ENCODE measurements around the gene ZNF385D.
A peak's percentile ranks its signal among the peaks of the same experiment; 100 is the strongest.

The ZNF385D gene

DNA sequence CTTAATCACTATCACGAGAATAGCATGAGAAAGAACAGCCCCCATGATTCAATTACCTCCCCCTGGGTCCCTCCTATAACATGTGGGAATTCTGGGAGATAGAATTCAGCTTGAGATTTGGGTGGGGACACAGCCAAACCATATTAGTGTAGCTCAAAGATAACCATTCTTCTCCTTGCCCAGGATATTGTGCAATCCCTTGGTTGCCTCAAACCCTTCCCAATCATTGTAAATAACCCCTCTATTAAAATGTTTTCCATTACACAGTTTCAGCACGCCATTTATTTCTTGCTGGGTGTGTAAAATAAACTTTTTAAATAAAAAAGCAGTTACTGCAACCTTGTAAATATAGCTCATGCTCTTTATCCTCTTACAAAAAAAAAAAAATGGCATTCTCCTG lies 47.7 kb downstream of the ZNF385D start:
- no peak for DNase-seq (ENCODE audit: low read depth in 1 of 2, low spot score in 1 of 2)
- in situ Hi-C loops (cut with HindIII; ENCODE audit: low pct_unique_long_range_greater_than_20kb, low sequenced_read_pairs), result no loop called here
- no peak for TF ChIP-seq JUND (IDR thresholded peaks at IDR 0.05; ENCODE audit: low read depth)

- in situ Hi-C loops (cut with HindIII; ENCODE audit: low pct_unique_long_range_greater_than_20kb, low sequenced_read_pairs), result no loop called here
- TF ChIP-seq JUND (IDR thresholded peaks at IDR 0.05; ENCODE audit: low read depth), result no peak
- DNase-seq (ENCODE audit: low read depth in 1 of 2, low spot score in 1 of 2), result no peak
Measured at GRCh38 chr3:21697707-21698106, 53.3 kb downstream of the ZNF385D start.

GRCh38 chr3:21694506-21694905 lies 56.5 kb downstream of the ZNF385D start:
- in situ Hi-C loops (cut with HindIII; ENCODE audit: low pct_unique_long_range_greater_than_20kb, low sequenced_read_pairs), result no loop called here
- DNase-seq (ENCODE audit: low read depth in 1 of 2, low spot score in 1 of 2), result no peak
- no peak for TF ChIP-seq JUND (IDR thresholded peaks at IDR 0.05; ENCODE audit: low read depth)

DNA sequence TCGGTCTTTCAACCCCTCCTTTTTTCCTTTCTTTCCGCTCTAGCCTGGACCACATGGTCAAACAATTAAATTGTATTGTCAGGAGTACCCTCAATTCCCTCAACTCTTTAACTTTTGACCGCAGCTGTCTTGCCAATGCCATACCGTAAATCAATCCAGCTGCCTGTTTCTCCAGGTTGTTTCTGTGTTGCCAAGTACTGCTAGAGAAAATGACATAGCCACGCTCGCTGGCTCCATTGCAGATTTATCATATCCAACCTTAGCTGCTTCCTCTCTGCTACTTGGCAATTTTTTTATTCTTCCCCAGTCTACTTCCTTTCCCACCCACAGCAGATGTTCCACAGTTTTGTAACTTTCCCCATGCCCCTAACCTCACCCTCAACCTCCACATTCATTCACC lies 60.0 kb downstream of the ZNF385D start:
- no peak for TF ChIP-seq JUND (IDR thresholded peaks at IDR 0.05; ENCODE audit: low read depth)
- in situ Hi-C loops (cut with HindIII; ENCODE audit: low pct_unique_long_range_greater_than_20kb, low sequenced_read_pairs), result no loop called here

DNA sequence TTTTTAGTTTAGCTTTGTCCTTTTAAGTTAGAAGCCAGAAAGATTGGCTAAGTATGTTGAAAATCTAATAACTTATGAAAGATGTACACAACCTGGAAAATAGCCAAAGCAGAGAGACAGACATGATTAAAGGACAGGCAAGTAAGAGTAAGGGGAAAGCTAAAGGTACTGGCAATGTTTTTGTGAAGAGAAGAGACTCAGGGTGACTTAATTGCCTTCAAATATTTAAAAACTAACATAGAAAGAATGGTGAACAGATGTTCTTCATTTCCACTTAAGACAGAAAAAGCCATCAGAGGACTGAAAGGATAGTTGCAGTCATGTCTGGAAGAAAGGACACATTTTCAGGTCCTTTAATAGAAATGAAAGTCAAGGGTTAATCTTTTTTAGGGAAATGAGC lies 68.8 kb downstream of the ZNF385D start:
- no peak for DNase-seq (ENCODE audit: low read depth in 1 of 2, low spot score in 1 of 2)
- in situ Hi-C loops (cut with HindIII; ENCODE audit: low pct_unique_long_range_greater_than_20kb, low sequenced_read_pairs), result no loop called here
- no peak for TF ChIP-seq JUND (IDR thresholded peaks at IDR 0.05; ENCODE audit: low read depth)

More for the DNA sequence above, 60.0 kb downstream of the ZNF385D start:
- no peak for DNase-seq (ENCODE audit: low read depth in 1 of 2, low spot score in 1 of 2)

DNA sequence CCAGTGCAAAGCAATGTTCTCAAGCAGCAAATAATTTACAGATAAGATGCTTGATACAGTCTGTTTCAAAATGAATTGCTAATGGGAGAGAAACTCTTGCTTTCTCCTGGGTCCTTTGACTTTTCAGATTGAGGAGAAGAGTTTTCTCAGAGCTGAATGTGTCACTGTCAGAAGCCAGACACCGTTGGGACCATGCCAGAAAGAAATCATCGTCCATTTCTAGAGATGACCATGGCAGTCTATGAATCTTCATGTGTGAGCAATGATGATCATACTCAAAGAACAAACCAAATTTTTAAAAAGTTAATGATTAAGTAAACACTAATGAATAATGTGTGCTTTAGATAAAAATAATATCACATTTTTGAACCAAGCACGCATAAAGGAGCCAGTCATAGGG lies 77.6 kb downstream of the ZNF385D start:
- no peak for DNase-seq (ENCODE audit: low read depth in 1 of 2, low spot score in 1 of 2)
- in situ Hi-C loops (cut with HindIII; ENCODE audit: low pct_unique_long_range_greater_than_20kb, low sequenced_read_pairs), result no loop called here
- no peak for TF ChIP-seq JUND (IDR thresholded peaks at IDR 0.05; ENCODE audit: low read depth)

- TF ChIP-seq JUND (IDR thresholded peaks at IDR 0.05; ENCODE audit: low read depth), result no peak
- DNase-seq (ENCODE audit: low read depth in 1 of 2, low spot score in 1 of 2), result no peak
- in situ Hi-C loops (cut with HindIII; ENCODE audit: low pct_unique_long_range_greater_than_20kb, low sequenced_read_pairs), result no loop called here
Measured at GRCh38 chr3:21672303-21672702, 78.7 kb downstream of the ZNF385D start.

GRCh38 chr3:21670386-21670785 lies 80.6 kb downstream of the ZNF385D start:
- DNase-seq (ENCODE audit: low read depth in 1 of 2, low spot score in 1 of 2), result no peak
- no peak for TF ChIP-seq JUND (IDR thresholded peaks at IDR 0.05; ENCODE audit: low read depth)
- in situ Hi-C loops (cut with HindIII; ENCODE audit: low pct_unique_long_range_greater_than_20kb, low sequenced_read_pairs), result no loop called here

DNA sequence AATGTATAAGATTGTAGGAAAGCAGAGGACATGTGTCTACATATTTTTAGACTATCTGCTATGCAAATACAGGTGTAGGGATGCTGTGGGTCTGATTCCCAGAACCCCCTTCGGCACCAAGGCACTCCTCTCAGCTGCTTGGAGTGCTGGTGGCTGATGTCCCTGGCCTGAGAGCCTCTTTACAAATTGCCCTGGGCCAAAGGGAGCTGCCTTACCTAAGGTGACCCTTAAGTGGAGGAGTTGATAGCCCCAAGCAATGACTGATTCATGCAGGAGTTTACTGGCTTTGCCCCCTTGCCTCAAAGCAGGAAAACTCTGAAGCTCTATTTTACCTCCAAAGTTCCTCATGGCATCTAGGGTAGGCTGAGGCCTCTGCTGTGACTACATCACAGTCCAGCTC lies 83.0 kb downstream of the ZNF385D start:
- in situ Hi-C loops (cut with HindIII; ENCODE audit: low pct_unique_long_range_greater_than_20kb, low sequenced_read_pairs), result no loop called here
- no peak for TF ChIP-seq JUND (IDR thresholded peaks at IDR 0.05; ENCODE audit: low read depth)

DNA sequence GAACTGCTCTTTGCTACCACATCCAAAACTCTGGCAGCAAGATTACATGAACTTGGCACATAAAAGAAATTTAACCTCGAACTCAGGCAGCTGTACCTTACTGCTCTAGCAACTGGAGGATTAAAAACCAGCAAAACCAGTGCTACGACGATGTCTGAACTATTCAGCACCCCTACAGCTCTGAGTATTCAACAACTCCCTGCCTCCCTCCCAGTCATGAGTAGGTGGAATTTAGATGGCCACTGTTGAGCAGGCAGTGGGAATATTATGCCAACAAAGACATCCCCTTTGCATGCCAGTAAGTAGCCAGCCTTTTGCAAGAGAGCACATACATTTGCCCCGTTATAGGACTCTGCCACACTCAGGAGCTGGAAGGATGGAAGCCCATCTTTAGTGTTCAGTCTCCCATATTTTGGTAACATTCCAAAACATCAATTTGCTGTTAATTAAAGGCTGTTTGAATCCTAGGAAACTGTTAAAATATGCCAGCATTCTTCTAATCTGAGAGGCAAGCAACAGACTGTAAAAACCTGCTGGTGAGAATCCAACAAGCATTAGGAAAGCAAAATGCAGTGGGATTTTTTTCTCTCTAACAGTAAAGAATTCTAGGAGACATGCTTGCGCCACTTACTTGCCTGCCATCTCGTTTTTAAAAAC lies 85.4 kb downstream of the ZNF385D start:
- peak in 1 of 2 experiments; percentile 42 for DNase-seq (ENCODE audit: low read depth in 1 of 2, low spot score in 1 of 2)
- in situ Hi-C loops (cut with HindIII; ENCODE audit: low pct_unique_long_range_greater_than_20kb, low sequenced_read_pairs), result no loop called here
- TF ChIP-seq JUND (IDR thresholded peaks at IDR 0.05; ENCODE audit: low read depth), result no peak

More for the DNA sequence above, 83.0 kb downstream of the ZNF385D start:
- no peak for DNase-seq (ENCODE audit: low read depth in 1 of 2, low spot score in 1 of 2)

DNA sequence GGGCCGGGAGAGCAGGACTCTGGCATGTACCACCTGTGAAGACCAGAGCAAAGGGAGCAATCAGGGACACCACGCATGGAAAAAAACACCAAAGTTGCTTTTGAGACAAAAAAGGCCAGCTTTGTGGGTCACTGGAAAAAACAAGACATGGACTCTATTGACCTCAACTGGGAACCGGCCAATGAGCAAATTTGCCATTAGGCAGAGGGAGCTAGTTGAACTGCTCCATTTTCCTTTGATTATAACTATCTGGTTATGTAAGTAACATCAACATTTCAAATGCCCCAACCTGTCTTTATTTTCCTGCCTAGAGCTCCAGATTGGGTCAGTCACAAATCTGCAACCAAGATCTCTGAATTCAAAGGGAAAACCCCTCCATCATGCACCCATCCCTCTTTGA lies 86.0 kb downstream of the ZNF385D start:
- in situ Hi-C loops (cut with HindIII; ENCODE audit: low pct_unique_long_range_greater_than_20kb, low sequenced_read_pairs), result no loop called here
- DNase-seq (ENCODE audit: low read depth in 1 of 2, low spot score in 1 of 2), result no peak
- TF ChIP-seq JUND (IDR thresholded peaks at IDR 0.05; ENCODE audit: low read depth), result no peak

- no peak for DNase-seq (ENCODE audit: low read depth in 1 of 2, low spot score in 1 of 2)
- no peak for TF ChIP-seq JUND (IDR thresholded peaks at IDR 0.05; ENCODE audit: low read depth)
Measured at GRCh38 chr3:21662403-21662802, 88.6 kb downstream of the ZNF385D start.

GRCh38 chr3:21654662-21655061 lies 96.3 kb downstream of the ZNF385D start:
- no peak for DNase-seq (ENCODE audit: low read depth in 1 of 2, low spot score in 1 of 2)
- in situ Hi-C loops (cut with HindIII; ENCODE audit: low pct_unique_long_range_greater_than_20kb, low sequenced_read_pairs), result no loop called here
- TF ChIP-seq JUND (IDR thresholded peaks at IDR 0.05; ENCODE audit: low read depth), result no peak

More at GRCh38 chr3:21662403-21662802, 88.6 kb downstream of the ZNF385D start:
- in situ Hi-C loops (cut with HindIII; ENCODE audit: low pct_unique_long_range_greater_than_20kb, low sequenced_read_pairs), result no loop called here

GRCh38 chr3:21654241-21654640 lies 96.8 kb downstream of the ZNF385D start:
- DNase-seq (ENCODE audit: low read depth in 1 of 2, low spot score in 1 of 2), result no peak
- in situ Hi-C loops (cut with HindIII; ENCODE audit: low pct_unique_long_range_greater_than_20kb, low sequenced_read_pairs), result no loop called here
- TF ChIP-seq JUND (IDR thresholded peaks at IDR 0.05; ENCODE audit: low read depth), result no peak
